ENCODE data around the gene SLC39A9. TPM values are rescaled to one million over a fixed set of nuclear protein-coding genes. Genes with fewer than 3 reads are reported as not detected.

Gene SLC39A9
- total and polyA plus RNA-seq, 2 of the 4 experiments (the other 2 are of a cell fraction), result 41.4 to 168 TPM

DNA sequence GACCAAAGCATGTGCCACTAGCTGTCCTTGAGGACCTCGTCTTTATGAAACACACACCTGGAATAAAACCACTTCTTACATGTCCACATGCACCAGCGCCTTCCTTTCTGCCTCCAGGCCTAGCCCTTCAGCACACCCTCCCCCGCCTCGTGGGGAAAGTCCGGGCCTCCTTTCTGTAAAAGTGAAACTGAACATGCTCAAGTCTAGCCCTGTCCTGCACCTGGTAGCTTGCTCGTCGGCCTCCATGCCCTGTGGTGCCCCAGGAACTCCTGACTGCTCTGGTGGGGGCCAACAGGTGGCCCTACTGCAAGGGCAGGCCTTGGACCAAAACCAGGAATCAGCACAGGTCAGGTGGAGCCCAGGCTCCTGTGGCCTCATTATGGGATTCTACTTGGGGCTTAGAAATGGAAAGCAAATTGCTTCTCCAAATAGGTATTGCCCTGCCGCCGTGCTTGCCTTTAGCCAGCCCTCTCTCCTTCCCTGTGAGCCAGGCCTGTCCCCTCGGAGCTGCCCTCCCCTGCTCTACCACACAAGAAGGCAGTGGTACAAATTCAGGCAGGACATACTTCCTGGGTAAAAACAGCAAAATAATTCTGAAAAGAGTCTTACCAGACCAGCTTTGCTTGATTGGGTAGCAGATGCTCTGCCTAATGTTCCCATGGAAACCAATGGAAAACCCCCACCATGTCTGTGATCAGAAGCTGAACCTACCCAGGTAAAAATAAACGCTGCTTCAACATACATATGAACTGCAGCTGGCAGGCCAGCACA lies 43.9 kb upstream of the SLC39A9 start:
- ChIA-PET CTCF (no interaction called here), POLR2A (ENCODE audit: unreplicated experiment) (no interaction called here)
- H3K4me3 ChIP-seq (ENCODE audit: insufficient read depth, low read depth, low read length), result no peak overlapping the region
- H3K36me3 ChIP-seq (ENCODE audit: control insufficient read depth, insufficient read depth, low read length), result no peaks in the 10 kb centered on the region
- no peak overlapping the region for H3K18ac ChIP-seq (ENCODE audit: low read depth, low read length)
- H4K8ac ChIP-seq (ENCODE audit: low read depth in 2 of 2, low read length in 2 of 2), result no peak overlapping the region
- no peak overlapping the region for H3K4me2 ChIP-seq (ENCODE audit: low read depth, low read length)
- no peak overlapping the region for H3K56ac ChIP-seq (ENCODE audit: extremely low read depth, insufficient read depth, low read length)
- H3K4me1 ChIP-seq (ENCODE audit: control insufficient read depth, insufficient read depth, low read length), result peaks cover 7% of the 10 kb centered on the region
- no peaks in the 10 kb centered on the region for H3K9me1 ChIP-seq (ENCODE audit: insufficient read depth, low read length)
- H3K23ac ChIP-seq (ENCODE audit: low read depth, low read length), result no peak overlapping the region
- ATAC-seq (ENCODE audit: low read depth) (no peak), DNase-seq (peak; percentile 5)
- WGBS, 2 experiments (ENCODE audit: extremely low coverage in 2 of 2, insufficient read length in 1 of 2), result 72% methylated on average over 7 of the region's 11 CpGs; no CpG with 5 or more reads in 1 of the 2 experiments
- no peak overlapping the region for H4K5ac ChIP-seq (ENCODE audit: low read depth, low read length)
- no peak overlapping the region for H2BK120ac ChIP-seq (ENCODE audit: low read depth, low read length)
- BruUV-seq (replicated peaks), result no TSS peak
- in situ Hi-C loops (cut with MboI; ENCODE audit: low sequenced_read_pairs) (loop anchor here (5.0 kb wide), 1 partner anchor 102 kb away; no protein-coding TSS in a partner anchor), dilution Hi-C loops (cut with HindIII; ENCODE audit: low sequenced_read_pairs, unreplicated experiment) (no loop called here), intact Hi-C loops (cut with micrococcal nuclease) (no loop called here)
- H3K27me3 ChIP-seq (ENCODE audit: control insufficient read depth, insufficient read depth, low read length), result peaks cover 19% of the 10 kb centered on the region
- H3K14ac ChIP-seq (replicated peaks; ENCODE audit: low read depth, low read length), result 0 out of 2 replicates have a peak overlapping the region, but pooled peaks have one; percentile 1
- no peak overlapping the region for H2AFZ ChIP-seq (replicated peaks; ENCODE audit: low read length, poor library complexity)
- H3K4ac ChIP-seq (ENCODE audit: low read depth, low read length), result no peak overlapping the region
- TF ChIP-seq MXI1 (IDR thresholded peaks at IDR 0.05; ENCODE audit: borderline replicate concordance, low read depth, low read length) (no peak), CHD1 (IDR thresholded peaks at IDR 0.05; ENCODE audit: low read depth, low read length) (no peak)
- TF ChIP-seq, protein P1, sequence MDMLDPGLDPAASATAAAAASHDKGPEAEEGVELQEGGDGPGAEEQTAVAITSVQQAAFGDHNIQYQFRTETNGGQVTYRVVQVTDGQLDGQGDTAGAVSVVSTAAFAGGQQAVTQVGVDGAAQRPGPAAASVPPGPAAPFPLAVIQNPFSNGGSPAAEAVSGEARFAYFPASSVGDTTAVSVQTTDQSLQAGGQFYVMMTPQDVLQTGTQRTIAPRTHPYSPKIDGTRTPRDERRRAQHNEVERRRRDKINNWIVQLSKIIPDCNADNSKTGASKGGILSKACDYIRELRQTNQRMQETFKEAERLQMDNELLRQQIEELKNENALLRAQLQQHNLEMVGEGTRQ (IDR thresholded peaks at IDR 0.05; ENCODE audit: low read depth, low read length), result no peak
- no peak overlapping the region for H2BK15ac ChIP-seq (ENCODE audit: low read depth, low read length)
- no peak overlapping the region for H2BK20ac ChIP-seq (ENCODE audit: low read depth, low read length)
- H4K20me1 ChIP-seq (ENCODE audit: insufficient read depth, low read length), result no peaks in the 10 kb centered on the region
- no peak overlapping the region for H3K9ac ChIP-seq (ENCODE audit: low read depth, low read length)
- H3K27ac ChIP-seq (ENCODE audit: insufficient read depth, low read length), result no peak overlapping the region
- H3K9me3 ChIP-seq (ENCODE audit: control insufficient read depth, insufficient read depth, low read length), result no peaks in the 10 kb centered on the region
- H2BK5ac ChIP-seq (ENCODE audit: low read depth, low read length, poor library complexity, severe bottlenecking), result no peak overlapping the region
- H2AK9ac ChIP-seq (replicated peaks; ENCODE audit: low read depth, low read length, poor library complexity), result no peak overlapping the region
- H2AK5ac ChIP-seq (ENCODE audit: low read depth, low read length), result no peak overlapping the region
- no peak overlapping the region for H4K91ac ChIP-seq (ENCODE audit: insufficient read depth, low read depth, low read length)
- H3K79me1 ChIP-seq (ENCODE audit: low read depth in 1 of 2, low read length in 2 of 2), result no peaks in the 10 kb centered on the region
